HUES6 (cell line): Measurements from ENCODE around the gene ATR.
A peak's percentile ranks its signal among the peaks of the same experiment; 100 is the strongest.
"Not testable (repeated sequence)": the region's sequence is repeated elsewhere in the genome, so short reads cannot be mapped to it uniquely, and the experiment has no call there.

ENCODE experiments used
- H3K27ac ChIP-seq: 2 replicates; pipeline ENCODE4 v1.7.0; 2013; ENCODE audit warnings: low read depth, mild to moderate bottlenecking, low read length, inconsistent platforms
- H3K27me3 ChIP-seq: 2 replicates; pipeline ENCODE4 v1.6.1; 2013; ENCODE audit warnings: low read length; ENCODE audit not compliant: control insufficient read depth, insufficient read depth
- H3K36me3 ChIP-seq: 2 replicates; pipeline ENCODE4 v1.6.1; 2013; ENCODE audit warnings: low read length; ENCODE audit not compliant: control insufficient read depth, insufficient read depth
- H3K4me1 ChIP-seq: 2 replicates; pipeline ENCODE4 v1.6.1; 2013; ENCODE audit warnings: low read length; ENCODE audit not compliant: control insufficient read depth, insufficient read depth
- H3K4me3 ChIP-seq: 2 replicates; pipeline ENCODE4 v1.5.1; 2013; ENCODE audit warnings: low read depth, low read length
- H3K9ac ChIP-seq: one replicate; pipeline ENCODE4 v1.6.1; 2013; ENCODE audit warnings: mild to moderate bottlenecking, low read length
- H3K9me3 ChIP-seq: 2 replicates; pipeline ENCODE4 v1.6.1; 2013; ENCODE audit warnings: low read depth, low read length; ENCODE audit not compliant: control insufficient read depth, insufficient read depth

The ATR gene

DNA sequence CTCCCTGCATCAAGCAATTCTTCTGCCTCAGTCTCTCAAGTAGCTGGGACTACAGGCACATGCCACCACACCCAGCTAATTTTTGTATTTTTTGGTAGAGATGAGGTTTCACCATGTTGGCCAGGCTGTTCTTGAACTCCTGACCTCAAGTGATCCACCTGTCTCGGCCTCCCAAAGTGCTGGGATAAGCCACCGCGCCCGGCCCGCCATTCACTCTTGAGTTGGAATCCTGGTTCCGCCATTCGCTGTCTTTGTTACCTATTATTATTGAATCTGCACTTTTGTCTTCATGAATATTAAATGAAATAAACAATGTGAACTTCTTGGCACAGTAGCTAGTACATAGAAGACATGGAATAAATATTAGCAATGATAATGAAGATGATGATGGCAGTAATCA, 13.7 kb upstream of the ATR start:
- H3K36me3 ChIP-seq, H3K27me3 ChIP-seq, H3K4me3 ChIP-seq, H3K9ac ChIP-seq, H3K4me1 ChIP-seq, H3K9me3 ChIP-seq, H3K27ac ChIP-seq: not testable (repeated sequence)

GRCh38 chr3:142588703-142589102, 10.2 kb upstream of the ATR start:
- no peak overlapping the region for H3K27ac ChIP-seq
- H3K9ac ChIP-seq = no peak overlapping the region
- no peak overlapping the region for H3K4me3 ChIP-seq
- no peaks in the 10 kb centered on the region for H3K9me3 ChIP-seq
- no peaks in the 10 kb centered on the region for H3K27me3 ChIP-seq
- no peaks in the 10 kb centered on the region for H3K36me3 ChIP-seq
- no peaks in the 10 kb centered on the region for H3K4me1 ChIP-seq

DNA sequence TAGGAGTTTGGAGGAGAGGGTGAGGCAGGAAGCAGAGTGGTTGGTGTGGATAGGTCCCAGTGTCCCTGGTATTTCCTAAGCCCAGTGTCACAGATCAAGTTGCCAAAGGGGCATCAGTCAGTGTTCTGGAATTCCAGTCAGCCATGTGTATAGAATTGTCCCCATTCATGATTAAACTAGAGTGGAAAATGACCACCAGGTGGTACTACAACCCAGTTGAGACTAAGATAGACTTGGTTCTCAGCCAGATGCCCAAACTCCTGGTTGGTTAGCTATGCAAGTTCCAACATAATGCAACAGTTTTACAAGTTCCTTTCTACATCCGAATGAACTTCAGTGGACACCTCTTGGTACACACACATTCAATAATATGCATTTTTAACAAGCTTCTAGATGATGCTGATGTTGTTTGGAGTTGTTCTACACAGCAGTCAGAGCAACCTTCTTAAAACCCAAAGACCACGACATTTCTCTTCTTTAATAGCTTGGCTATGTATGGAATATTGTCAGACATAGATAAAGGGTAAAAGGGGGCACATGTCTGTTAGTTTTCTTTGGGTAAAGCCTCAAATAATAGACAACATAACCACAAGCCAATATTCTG, 8.4 kb upstream of the ATR start:
- Histone ChIP-seq H3K9me3 (no peaks in the 10 kb centered on the region), H3K4me3 (no peak overlapping the region), H3K27me3 (no peaks in the 10 kb centered on the region), H3K27ac (no peak overlapping the region), H3K36me3 (no peaks in the 10 kb centered on the region), H3K9ac (no peak overlapping the region), H3K4me1 (no peaks in the 10 kb centered on the region)

- not testable (repeated sequence) for H3K27me3 ChIP-seq, H3K4me3 ChIP-seq, H3K36me3 ChIP-seq, H3K9ac ChIP-seq, H3K9me3 ChIP-seq
- H3K4me1 ChIP-seq = peaks cover 13% of the 10 kb centered on the region
- peak overlapping the region; percentile 19; the same call in 1 of the 2 replicates for H3K27ac ChIP-seq
Measured at GRCh38 chr3:142581070-142581469, 2.5 kb upstream of the ATR start.

DNA sequence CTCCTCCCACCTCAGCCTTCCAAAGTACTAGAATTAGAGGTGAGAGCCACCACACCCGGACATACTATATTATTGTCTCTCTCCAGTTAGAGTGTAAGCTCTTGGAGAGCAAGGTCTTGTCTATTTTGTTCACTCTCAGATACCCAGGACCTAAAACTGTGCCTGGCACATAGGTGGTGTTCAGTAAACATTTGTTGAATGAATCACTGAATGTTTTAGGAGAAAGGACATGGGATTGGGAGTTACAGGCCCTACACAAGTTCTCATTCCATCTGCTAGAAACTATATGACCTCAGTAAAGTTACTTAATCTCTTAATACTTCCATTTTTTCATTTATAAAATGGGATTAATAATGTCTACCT, 1.5 kb upstream of the ATR start:
- Histone ChIP-seq H3K9me3 (no peaks in the 10 kb centered on the region), H3K4me3 (no peak overlapping the region), H3K27ac (no peak overlapping the region), H3K9ac (no peak overlapping the region), H3K36me3 (no peaks in the 10 kb centered on the region), H3K27me3 (no peaks in the 10 kb centered on the region), H3K4me1 (peaks cover 19% of the 10 kb centered on the region)

GRCh38 chr3:142577696-142578328, 721 bp downstream of the ATR start:
- H3K4me1 ChIP-seq = peaks cover 19% of the 10 kb centered on the region
- no peaks in the 10 kb centered on the region for H3K9me3 ChIP-seq
- H3K36me3 ChIP-seq = no peaks in the 10 kb centered on the region
- peak overlapping the region; percentile 74 for H3K4me3 ChIP-seq
- H3K27me3 ChIP-seq = no peaks in the 10 kb centered on the region
- peak overlapping the region; percentile 82 for H3K27ac ChIP-seq
- peak overlapping the region; percentile 92 for H3K9ac ChIP-seq

GRCh38 chr3:142576792-142577191, 1.7 kb downstream of the ATR start:
- H3K4me3 ChIP-seq = no peak overlapping the region
- no peaks in the 10 kb centered on the region for H3K36me3 ChIP-seq
- no peak overlapping the region for H3K27ac ChIP-seq

GRCh38 chr3:142574665-142575064, 3.9 kb downstream of the ATR start:
- Histone ChIP-seq H3K9me3 (no peaks in the 10 kb centered on the region), H3K4me3 (no peak overlapping the region), H3K27me3 (no peaks in the 10 kb centered on the region), H3K9ac (no peak overlapping the region), H3K36me3 (no peaks in the 10 kb centered on the region), H3K27ac (no peak overlapping the region), H3K4me1 (peaks cover 14% of the 10 kb centered on the region)

More at GRCh38 chr3:142576792-142577191, 1.7 kb downstream of the ATR start:
- Histone ChIP-seq H3K27me3 (no peaks in the 10 kb centered on the region), H3K9ac (no peak overlapping the region), H3K4me1 (peaks cover 19% of the 10 kb centered on the region), H3K9me3 (no peaks in the 10 kb centered on the region)

GRCh38 chr3:142574223-142574622, 4.3 kb downstream of the ATR start:
- not testable (repeated sequence) for H3K27ac ChIP-seq, H3K9me3 ChIP-seq, H3K27me3 ChIP-seq, H3K4me3 ChIP-seq, H3K9ac ChIP-seq, H3K36me3 ChIP-seq
- peaks cover 14% of the 10 kb centered on the region for H3K4me1 ChIP-seq

GRCh38 chr3:142569422-142569821, 9.1 kb downstream of the ATR start:
- not testable (repeated sequence) for H3K27ac ChIP-seq, H3K27me3 ChIP-seq, H3K9me3 ChIP-seq, H3K4me3 ChIP-seq, H3K4me1 ChIP-seq, H3K36me3 ChIP-seq, H3K9ac ChIP-seq

DNA sequence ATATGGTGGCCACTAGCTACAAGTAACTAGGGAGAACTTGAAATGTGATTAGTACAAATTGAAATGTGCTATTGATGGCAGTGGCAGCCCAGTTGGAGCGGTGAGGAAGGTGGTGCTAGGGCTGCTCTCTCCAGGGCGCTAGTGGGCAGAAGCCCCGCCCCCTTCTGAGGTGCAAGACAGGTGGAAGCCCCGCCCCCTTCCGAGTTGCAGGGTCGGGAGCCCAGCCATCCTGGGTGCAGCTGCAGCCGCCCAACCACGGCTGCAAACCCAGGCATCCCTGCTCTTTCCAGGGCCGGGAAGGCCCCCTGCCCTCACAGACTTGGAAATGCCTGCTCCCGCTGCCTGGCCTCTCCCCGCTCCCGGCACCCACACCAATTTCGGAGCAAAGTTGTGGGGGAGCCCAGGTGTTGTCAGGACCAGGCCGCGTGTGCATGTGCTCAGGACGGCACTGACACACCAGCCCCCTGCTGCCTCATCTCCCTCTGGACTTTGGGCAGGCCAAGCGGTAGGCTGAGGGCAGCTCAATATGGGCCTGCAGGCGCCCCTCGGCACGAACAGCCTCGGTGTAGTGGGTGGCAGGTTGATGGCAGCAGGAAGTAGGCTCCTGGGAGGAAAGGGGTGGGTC, 10.0 kb downstream of the ATR start:
- no peaks in the 10 kb centered on the region for H3K4me1 ChIP-seq
- H3K9me3 ChIP-seq = no peaks in the 10 kb centered on the region
- H3K36me3 ChIP-seq = 0 out of 2 replicates have a peak, but pooled peaks cover 6% of the 10 kb centered on the region
- no peak overlapping the region for H3K9ac ChIP-seq
- peak overlapping the region; percentile 62 for H3K4me3 ChIP-seq
- H3K27me3 ChIP-seq = no peaks in the 10 kb centered on the region
- H3K27ac ChIP-seq = no peak overlapping the region
